HG02885 (cell line): ENCODE measurements around the gene SLC25A18.
"Not testable (repeated sequence)": the region's sequence is repeated elsewhere in the genome, so short reads cannot be mapped to it uniquely, and the experiment has no call there.

Experiments used
- ATAC-seq: cut with Tn5 transposase; IDR thresholded peaks from one replicate; pipeline ENCODE4 v1.9.1; 2021; ENCODE audit warnings: mild to moderate bottlenecking; ENCODE audit not compliant: unreplicated experiment, poor library complexity

Gene SLC25A18

GRCh38 chr22:17601031-17601430, 37.7 kb downstream of the SLC25A18 start:
- no peak for ATAC-seq

GRCh38 chr22:17603668-17604067, 40.4 kb downstream of the SLC25A18 start:
- no peak for ATAC-seq

- ATAC-seq: no peak
Measured at GRCh38 chr22:17606496-17606895, 43.2 kb downstream of the SLC25A18 start.

- no peak for ATAC-seq
Measured at GRCh38 chr22:17607891-17608521, 44.7 kb downstream of the SLC25A18 start.

GRCh38 chr22:17612057-17612456, 48.8 kb downstream of the SLC25A18 start:
- no peak for ATAC-seq

GRCh38 chr22:17613280-17613679, 50.0 kb downstream of the SLC25A18 start:
- ATAC-seq: no peak

- no peak for ATAC-seq
Measured at GRCh38 chr22:17627961-17628405, 64.7 kb downstream of the SLC25A18 start.

GRCh38 chr22:17628406-17629172, 65.3 kb downstream of the SLC25A18 start, which contains the start of gene ATP6V1E1:
TSS of gene ATP6V1E1 (minus strand) at chr22:17628749. CDS start at chr22:17628635, 114 bp downstream.
- ATAC-seq: peak; percentile 100

GRCh38 chr22:17629173-17629489, 65.8 kb downstream of the SLC25A18 start:
- ATAC-seq: no peak

- ATAC-seq: no peak
Measured at GRCh38 chr22:17629641-17630040, 66.3 kb downstream of the SLC25A18 start.

GRCh38 chr22:17631076-17631565, 67.8 kb downstream of the SLC25A18 start:
- no peak for ATAC-seq

GRCh38 chr22:17633217-17633997, 70.1 kb downstream of the SLC25A18 start:
- no peak for ATAC-seq

GRCh38 chr22:17633998-17634323, 70.7 kb downstream of the SLC25A18 start:
- ATAC-seq: no peak

- no peak for ATAC-seq
Measured at GRCh38 chr22:17634696-17635095, 71.4 kb downstream of the SLC25A18 start.

GRCh38 chr22:17636850-17637249, 73.6 kb downstream of the SLC25A18 start:
- ATAC-seq: not testable (repeated sequence)

- ATAC-seq: peak; percentile 2
Measured at GRCh38 chr22:17637490-17638181, 74.3 kb downstream of the SLC25A18 start.

GRCh38 chr22:17638182-17638431, 74.8 kb downstream of the SLC25A18 start:
- ATAC-seq: peak; percentile 20

GRCh38 chr22:17638432-17639246, 75.3 kb downstream of the SLC25A18 start, which contains the start of gene BCL2L13:
TSS of gene BCL2L13 (plus strand) at chr22:17638757. CDS start at chr22:17655712, 16,955 bp downstream.
- ATAC-seq: peak; percentile 95

GRCh38 chr22:17639247-17639741, 76.0 kb downstream of the SLC25A18 start:
- peak; percentile 35 for ATAC-seq
